ENCODE results near the gene PLAAT2.
"Not testable (repeated sequence)": the region's sequence is repeated elsewhere in the genome, so short reads cannot be mapped to it uniquely, and the experiment has no call there.

The PLAAT2 gene

DNA sequence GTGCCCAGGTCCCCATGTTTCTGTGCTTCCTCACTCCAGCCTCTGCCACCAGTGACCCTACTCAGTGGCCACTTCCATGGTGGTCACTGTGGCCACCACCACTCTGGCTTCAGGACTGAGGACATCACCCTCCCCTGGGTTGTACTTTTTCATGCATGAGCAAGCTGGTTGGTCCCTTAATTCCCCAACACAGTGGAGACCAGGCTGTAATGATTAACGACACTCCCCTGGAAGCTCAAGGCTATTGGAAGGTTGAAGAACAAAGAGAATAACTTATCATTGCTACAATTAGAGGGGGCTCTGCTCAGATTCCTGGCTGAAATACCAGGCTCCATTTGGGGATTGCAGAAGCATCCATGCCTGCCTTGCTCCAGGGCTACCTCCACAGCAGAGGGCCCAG is 16.1 kb downstream of the PLAAT2 start:
- DNase-seq: no peak

DNA sequence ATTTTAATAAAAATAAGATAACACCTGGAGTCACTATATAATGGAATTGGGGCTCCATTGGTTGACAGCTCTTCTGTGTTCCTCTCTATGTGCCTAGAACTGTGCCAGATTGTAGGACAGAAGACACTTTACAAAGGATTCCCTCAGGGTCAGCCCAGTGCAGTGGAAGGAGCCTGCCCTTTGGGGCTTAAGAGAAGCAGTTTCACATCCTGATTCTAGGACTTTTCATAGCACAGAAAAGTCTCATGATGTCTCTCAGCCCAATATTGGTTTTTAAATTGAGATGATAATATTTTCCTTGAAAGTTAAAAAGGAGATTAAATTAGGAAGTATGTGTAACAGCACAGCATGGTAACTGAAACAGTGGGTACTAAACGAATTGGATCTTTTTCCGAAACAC is 19.5 kb downstream of the PLAAT2 start:
- no peak for DNase-seq

DNA sequence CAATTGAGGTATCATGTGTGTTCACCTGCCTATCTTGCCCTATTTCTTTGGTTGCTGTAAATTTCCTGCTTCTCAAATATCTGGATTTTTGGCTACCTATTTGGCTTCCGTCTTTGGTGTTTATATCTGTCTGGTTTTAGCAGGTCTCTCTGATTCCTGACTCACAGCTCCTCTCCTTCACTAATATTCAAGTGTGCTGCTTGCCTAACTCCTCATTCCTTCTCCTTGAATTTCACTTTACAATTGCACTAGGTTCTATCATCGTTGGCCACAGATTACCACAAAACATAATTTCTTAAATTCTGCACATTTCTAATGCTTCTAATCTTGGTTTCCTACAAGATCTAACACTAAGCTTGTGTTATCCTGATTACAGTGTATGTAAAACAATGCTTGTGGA is 20.7 kb downstream of the PLAAT2 start:
- not testable (repeated sequence) for DNase-seq

DNA sequence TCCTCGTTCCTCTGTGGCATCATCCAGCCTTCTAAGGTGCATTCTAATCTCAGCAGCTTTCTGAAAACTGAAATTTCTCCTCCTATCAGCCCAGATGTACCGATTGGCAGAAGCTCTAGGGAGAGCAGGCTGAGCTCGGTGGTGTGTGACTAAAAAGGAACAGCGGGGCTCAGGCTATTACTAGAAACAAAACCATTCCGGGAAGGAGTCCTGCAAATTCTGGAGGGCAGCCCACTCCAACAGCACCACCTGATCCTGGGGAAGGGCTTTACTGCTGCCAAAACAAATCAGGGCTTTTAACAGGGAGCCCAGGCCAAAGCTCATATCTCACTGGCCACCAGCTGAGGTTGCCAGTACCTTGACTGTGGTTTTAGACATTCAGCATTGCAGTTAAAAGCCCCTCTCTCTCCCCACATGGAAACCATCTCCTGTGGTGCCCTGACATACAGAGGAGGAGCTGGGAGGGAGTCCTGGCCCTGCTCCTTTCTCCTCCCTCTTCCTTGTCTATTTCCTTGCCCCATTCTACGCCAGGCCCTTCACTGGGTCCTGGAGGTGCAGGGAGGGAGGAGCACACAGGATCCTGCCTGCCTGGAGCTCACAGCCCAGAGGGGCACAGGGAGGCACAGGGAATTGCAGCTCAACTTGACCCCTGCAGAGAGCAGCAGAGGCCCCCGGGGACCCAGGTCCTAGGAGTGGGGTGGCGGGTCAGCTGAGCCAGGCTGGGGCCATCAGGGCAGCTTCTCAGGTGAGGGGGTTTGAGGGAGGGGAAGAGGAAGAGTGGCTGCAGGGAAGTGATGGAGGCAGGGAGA is 25.7 kb downstream of the PLAAT2 start:
- peak in 1 of 5 donors; percentile 37 for DNase-seq

DNA sequence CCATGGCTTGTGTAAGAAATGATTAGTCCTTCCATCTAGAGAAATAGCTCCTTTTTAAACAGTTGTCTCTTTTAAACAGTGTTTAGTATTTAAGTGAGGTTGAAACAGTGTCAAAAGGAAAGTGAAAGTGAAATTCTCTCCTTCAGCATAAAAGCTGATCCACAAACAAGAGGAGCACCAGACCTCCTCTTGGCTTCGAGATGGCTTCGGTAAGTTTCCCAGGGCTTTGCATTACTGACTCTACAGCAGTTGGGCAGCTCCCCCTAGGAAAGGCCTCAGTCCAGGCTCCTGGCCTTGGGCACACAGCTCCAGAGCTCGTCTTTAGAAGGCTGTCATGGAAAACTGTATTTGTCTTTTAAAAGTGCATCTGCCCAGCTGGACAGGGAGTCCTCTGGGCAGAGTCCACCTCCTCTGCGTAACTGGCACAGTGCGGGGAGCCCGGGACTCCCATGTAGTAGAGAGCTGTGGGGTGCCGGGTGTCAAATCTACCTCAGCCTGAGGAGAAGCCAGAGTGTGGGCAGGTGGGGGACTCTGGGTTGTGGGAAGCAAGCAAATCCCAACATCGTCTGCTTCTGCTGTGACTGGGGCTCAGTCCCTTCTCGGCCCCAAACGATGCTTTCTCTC is 26.4 kb downstream of the PLAAT2 start, which contains the start of gene PLAAT4:
Gene PLAAT4 (plus strand): TSS at position 140 of the 624 bp plus-strand sequence. CDS start 61 bp downstream, at position 201.
- peak in 4 of 5 donors; percentile 26 to 71 (median 36) for DNase-seq

DNA sequence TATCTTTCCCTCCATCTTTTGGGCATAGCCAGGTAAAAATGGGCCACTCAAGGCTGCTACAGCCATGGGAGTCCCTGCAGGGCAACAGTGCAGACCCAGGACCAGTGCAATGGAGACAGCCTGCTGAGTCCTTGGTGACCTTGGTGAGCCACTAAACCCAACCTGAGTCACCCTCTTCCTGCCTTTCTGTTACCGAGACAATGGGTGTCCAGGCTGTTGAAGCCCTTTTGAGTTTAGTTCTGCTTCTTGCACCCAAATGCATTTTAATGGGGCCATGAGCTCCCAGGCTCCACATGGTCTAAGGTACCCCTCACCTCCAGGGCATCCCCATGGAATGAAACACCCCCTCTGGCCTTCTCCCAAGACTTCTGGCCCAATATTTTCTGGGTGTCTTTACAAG is 27.4 kb downstream of the PLAAT2 start:
- DNase-seq: peak in 2 of 5 donors; percentile 12 to 53

DNA sequence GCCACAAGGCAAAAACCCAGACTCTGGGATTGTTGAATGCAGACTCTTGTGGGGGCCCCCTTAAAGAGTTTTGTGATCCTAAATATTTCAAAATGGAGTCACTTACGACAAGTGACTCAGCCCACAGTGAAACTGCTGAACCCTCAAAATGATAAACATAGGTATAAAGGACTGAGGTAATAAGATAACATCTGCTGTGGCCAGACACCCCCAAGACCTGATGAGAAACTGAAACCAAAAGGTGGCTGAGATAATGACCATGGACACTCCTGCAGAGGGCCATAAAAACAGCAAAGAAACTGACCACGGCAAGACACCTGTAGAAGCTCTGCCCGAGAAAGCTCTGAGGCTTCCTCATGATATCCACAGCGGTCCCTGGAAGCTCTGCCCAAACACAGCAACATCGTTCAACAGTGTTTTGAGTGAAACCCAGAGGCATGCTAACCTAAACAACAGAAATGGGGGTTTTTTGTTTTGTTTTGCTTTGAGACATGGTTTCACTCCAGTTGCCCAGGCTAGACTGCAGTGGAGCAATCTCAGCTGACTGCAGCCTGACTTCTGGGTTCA is 28.2 kb downstream of the PLAAT2 start:
- DNase-seq: peak in 2 of 5 donors; percentile 9 to 43

DNA sequence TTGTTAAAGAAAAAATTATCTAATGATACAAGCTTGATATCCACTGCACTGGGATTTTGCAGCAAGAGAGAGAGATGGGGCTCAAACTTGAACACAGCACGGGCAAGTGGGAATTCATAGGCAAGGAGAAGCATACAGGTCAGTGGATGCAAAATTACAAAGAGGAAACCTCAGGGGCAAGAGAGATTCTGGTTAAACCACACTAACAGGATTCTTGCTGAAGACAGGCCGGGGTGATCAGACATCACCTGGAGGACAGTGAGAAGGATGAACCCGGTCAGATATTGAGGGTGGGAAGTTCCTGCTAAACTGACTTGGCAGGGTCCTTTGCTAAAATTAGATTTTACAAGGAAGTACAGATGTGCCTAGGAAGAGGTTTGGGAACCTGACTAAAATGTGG is 29.1 kb downstream of the PLAAT2 start:
- DNase-seq: no peak

DNA sequence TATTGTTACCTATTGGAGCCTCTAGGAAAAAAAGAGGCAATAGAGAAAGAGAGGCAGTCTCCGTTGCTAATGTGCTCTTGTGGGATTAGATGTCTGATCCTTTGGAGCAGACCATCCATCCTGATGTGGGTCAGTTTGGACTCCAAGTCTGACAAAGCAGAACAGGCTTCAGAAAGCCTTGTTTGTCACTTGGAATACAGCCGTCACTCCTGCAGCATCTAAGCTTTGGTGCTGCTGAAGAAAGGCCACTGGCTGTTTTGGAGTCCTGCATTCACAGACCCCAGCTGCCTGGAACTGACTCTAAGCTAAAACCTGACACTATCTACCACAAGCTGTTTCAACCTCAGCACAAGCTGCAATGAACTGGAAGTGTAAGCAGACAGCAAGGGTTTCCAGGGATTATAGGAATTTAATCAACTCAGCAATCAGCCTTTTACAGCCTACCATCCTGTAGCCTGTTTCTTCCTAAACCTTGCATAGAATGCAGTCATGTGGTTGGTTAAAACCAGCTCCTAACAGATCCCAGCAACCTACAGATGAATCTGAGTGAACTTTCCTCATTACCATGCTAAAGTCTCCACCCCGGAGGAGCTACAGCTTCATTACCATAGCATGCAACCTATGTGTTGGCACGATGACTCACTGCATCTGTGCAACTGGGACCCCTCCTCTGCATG is 30.2 kb downstream of the PLAAT2 start:
- DNase-seq: no peak

DNA sequence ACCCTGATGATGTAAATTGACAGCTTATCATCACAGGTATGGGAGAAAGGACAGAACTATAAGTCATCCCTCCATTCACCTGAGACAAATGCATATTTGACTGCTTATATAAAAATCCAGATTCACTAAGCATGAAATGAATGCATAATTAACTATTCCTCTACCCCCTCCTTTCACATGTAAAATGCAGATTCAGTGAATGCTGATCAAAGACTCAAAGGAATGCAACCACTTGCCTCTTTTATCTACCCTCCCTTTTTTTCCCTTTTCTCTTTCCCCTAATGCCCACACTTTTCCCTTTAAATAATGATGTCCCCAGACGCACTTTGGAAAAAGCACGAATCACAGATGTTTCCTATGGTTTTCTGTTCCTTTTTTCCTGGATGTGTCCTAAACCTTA is 31.1 kb downstream of the PLAAT2 start:
- no peak for DNase-seq

DNA sequence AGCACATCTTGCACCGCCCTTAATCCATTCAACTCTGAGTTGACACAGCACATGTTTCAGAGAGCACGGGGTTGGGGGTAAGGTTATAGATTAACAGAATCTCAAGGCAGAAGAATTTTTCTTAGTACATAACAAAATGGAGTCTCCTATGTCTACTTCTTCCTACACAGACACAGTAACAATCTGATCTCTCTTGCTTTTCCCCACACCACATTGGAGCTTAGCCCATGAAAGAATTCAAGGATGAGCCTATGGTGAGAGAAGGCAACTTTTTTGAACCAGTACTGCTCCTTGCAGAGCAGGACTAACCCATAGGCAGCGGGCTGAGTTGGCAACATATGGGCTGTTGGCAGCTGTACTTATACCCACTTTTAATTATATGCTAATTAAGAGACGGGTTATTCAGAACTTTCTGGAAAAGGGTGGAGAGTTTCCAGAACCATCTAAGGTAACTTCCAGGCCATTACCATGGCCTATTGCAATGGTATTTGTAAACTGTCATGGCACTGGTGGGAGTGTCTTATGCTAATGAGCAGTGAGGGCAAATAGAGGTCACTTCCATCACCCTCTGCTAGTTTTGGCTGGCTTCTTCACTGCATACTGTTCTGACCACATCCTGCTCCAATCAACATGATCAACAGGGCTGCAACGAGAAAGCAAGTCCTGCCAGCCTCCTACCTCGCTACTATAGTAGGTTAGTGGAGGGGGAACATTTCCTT is 31.9 kb downstream of the PLAAT2 start:
- peak; percentile 22 to 84 (median 53) for DNase-seq

DNA sequence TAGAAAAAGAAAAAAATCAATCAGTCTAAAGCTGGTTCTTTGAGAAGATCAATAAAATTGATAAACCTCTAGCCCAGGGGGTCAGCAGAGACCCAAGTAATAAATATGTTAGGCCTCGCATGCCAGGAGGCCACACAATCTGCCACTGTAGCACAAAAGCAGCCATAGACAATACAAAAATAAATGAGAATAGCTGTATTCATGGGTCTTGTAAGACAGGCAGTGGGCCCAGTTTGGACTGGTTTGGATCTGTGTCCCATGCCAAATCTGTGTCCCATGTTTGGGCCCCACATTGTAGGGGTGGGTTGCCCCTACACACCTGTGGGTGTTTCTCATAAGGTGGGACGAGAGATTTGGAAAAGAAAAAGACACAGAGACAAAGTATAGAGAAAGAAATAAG is 33.2 kb downstream of the PLAAT2 start:
- no peak for DNase-seq

DNA sequence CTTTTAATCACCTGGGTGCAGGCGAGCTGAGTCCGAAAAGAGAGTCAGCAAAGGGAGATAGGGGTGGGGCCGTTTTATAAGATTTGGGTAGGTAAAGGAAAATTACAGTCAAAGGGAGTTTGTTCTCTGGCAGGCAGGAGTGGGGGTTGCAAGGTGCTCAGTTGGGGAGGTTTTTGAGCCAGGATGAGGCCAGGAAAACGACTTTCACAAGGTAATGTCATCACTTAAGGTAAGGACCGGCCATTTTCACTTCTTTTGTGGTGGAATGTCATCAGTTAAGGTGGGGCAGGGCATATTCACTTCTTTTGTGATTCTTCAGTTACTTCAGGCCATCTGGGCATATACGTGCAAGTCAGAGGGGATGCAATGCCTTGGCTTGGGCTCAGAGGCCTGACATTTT is 33.8 kb downstream of the PLAAT2 start:
- DNase-seq: not testable (repeated sequence)

DNA sequence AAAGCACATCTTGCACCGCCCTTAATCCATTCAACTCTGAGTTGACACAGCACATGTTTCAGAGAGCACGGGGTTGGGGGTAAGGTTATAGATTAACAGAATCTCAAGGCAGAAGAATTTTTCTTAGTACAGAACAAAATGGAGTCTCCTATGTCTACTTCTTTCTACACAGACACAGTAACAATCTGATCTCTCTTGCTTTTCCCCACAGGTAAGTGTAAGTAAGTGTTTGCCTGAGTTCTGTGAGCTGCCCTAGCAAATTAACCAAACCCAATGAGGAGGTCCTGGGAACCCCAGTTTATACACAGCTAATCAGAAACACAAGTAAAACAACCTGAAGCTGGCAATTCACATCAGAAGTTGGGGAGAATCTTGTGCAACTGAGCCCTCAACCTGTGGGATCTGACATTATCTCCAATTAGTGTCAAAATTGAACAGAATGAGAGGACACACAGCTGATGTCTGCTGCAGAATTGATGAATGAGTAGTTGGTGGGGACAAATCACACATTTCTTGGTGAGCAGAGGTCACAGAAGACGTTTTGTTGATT is 34.4 kb downstream of the PLAAT2 start:
- not testable (repeated sequence) for DNase-seq

DNA sequence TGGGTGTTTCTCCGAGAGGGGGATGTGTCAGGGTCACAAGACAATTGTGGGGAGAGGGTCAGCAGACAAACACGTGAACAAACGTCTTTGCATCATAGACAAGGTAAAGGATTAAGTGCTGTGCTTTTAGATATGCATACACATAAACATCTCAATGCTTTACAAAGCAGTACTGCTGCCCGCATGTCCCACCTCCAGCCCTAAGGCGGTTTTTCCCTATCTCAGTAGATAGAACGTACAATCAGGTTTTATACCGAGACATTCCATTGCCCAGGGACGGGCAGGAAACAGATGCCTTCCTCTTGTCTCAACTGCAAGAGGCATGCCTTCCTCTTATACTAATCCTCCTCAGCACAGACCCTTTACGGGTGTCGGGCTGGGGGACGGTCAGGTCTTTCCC is 35.0 kb downstream of the PLAAT2 start:
- DNase-seq: not testable (repeated sequence)

DNA sequence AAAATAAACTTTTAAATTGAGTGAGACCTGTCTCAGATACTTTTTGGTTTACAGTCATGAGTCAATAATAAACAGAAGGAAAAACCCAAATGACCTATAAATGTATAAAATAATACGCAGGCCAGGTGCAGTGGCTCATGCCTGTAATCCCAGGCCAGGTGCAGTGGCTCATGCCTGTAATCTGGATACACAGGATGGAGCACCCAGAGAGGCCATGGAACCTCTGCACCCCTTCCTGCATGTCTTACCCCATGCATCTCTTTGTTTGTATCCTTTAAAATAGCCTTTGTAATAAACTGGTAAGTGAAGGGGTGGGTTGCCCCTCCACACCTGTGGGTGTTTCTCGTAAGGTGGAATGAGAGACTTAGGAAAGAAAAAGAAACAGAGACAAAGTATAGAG is 35.5 kb downstream of the PLAAT2 start:
- DNase-seq: no peak

DNA sequence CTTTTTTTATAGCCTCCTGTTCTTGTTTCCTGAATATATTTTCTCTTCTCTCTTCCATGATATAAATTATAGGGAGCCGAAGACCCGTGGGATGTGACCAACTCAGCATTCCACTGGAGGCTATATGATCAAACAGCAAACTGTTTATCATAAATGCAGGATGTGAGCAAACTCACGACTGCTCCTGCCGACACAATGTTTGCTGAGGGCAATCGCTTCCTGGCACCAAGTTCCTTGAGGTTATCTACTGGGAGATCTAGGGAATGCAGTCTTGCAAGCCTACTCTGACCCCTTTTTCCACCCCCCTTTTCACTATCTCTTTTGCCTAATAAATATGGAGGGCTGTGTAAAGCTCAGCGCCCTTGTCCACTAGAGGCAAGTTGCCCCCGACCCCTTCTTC is 40.0 kb downstream of the PLAAT2 start:
- DNase-seq: no peak

DNA sequence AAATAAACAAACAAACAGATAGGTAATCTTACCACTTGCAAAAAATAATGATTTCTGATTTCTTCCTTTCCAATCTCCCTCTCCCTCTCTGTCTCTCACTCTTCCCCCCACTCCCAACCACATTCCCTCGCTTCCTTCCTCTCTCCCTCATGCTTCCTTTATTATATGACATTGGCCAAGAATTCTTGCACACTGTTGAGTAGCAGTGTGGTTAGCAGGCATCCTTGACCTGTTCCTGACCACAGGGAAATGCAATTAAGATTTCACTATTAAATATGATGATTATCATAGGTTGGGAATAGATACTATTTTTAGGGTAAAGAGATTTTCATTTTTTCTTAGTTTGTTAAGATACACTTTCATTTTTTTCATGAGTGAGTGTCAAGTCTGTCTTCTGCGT is 41.3 kb downstream of the PLAAT2 start:
- no peak for DNase-seq

DNA sequence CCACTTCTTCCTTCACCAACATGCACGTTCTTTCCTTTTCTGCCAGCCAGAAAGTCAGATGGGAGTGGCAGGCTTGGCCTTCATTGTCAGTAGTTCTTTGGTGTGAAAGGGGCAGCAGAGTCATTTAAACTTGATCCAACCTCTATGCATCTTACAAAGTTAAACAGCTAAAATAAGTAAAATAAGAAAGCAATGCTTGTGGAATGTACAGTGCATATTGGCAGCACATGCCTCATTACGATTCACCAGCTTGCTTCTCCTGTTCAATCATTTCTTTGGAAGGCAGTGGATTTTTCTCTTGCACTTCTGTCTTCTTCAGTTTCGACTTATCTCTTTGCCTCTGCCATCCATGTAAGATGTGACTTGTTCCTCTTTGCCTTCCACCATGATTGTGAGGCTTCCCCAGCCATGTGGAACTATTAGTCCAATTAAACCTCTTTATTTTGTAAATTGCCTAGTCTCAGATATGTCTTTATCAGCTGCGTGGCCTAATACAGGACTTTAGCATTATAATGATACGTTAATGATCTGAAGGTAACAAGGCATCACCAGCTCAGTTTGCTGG is 42.5 kb downstream of the PLAAT2 start:
- no peak for DNase-seq

DNA sequence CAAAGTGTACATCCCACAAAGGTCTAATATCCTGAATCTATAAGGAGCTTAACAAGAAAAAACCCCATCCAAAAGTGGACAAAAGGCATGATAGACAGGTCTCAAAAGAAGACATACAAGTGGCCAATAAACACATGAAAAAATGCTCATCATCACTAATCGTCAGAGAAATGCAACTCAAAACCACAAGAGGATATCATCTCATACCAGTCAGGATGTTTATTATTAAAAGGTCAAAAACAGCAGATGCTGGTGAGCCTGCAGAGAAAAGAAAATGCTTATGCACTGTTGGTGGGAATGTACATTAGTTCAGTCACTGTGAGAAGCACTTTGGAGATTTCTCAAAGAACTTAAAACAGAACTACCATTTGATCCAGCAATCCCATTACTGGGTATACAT is 44.6 kb downstream of the PLAAT2 start:
- peak in 1 of 5 donors; percentile 17 for DNase-seq

DNA sequence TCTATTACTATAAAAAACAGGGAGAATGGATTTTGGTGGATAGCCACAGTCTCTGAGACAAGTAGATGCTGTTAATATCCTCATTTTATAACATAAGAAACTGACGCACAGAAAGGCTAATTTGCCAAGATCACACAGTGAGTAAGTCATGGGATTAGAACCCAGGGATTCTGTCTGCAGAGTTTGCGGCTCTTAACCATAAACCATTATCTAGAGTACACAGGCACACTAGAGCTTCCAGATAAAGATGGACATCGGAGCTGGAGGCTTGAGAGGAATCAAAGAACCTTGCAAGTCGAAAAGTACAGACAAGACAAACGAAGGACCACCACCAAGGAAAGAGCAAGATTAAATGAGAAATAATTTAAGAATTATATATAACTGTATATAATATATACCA is 46.0 kb downstream of the PLAAT2 start:
- no peak for DNase-seq

DNA sequence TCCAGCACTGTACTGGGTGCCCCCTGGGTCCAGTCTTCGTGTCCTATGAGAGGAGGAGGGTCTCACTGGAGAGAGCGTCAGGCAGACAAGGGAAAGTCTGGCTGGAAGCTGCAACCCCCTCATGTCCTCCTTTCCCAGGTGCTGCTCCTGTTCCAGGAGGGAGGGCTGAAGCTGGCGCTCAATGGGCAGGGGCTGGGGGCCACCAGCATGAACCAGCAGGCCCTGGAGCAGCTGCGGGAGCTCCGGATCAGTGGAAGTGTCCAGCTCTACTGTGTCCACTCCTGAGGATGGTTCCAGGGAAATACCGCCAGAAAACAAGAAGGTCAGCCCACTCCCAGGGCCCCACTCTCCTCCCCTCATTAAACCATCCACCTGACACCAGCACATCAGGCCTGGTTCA is 47.1 kb downstream of the PLAAT2 start:
- no peak for DNase-seq
